ENCODE results near the gene PROSER2.

The PROSER2 gene

GRCh38 chr10:11841375-11841774 is 18.2 kb downstream of the PROSER2 start:
- H3K36me3 Mint-ChIP-seq (ENCODE audit: low read depth): no peaks in the 10 kb centered on the region
- peaks cover 5% of the 10 kb centered on the region for H3K4me1 Mint-ChIP-seq
- no peak for TF ChIP-seq CTCF (IDR thresholded peaks at IDR 0.05; ENCODE audit: unreplicated experiment in 3 of 3)
- no peak overlapping the region for H3K27ac Mint-ChIP-seq
- H3K27me3 Mint-ChIP-seq (ENCODE audit: low read depth): no peaks in the 10 kb centered on the region
- H3K9me3 Mint-ChIP-seq: no peaks in the 10 kb centered on the region
- no peak overlapping the region for H3K4me3 Mint-ChIP-seq

DNA sequence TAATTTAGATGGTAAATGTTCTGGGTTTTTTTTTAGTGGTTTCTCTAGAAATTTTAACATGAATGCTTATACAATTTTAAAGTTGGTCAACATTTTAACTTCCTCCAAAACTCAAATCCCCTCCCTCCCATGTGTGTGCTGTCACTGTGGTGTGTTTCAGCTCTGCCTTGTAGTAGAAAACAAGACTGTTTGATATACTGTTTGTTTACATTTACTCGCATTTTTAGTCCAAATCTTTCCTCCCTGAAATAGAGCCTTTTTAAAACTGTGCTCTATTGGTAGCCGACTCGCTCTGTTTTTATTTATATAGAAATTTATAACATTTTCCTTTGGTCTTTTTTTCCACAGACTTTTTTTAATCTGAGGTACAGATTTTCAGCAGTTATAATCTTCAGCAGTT is 19.3 kb downstream of the PROSER2 start:
- H3K9me3 Mint-ChIP-seq: no peaks in the 10 kb centered on the region
- H3K4me1 Mint-ChIP-seq: peaks cover 5% of the 10 kb centered on the region
- no peak overlapping the region for H3K27ac Mint-ChIP-seq
- H3K36me3 Mint-ChIP-seq (ENCODE audit: low read depth): no peaks in the 10 kb centered on the region
- no peak for TF ChIP-seq CTCF (IDR thresholded peaks at IDR 0.05; ENCODE audit: unreplicated experiment in 3 of 3)
- peaks cover 5% of the 10 kb centered on the region for H3K27me3 Mint-ChIP-seq (ENCODE audit: low read depth)
- H3K4me3 Mint-ChIP-seq: no peak overlapping the region

DNA sequence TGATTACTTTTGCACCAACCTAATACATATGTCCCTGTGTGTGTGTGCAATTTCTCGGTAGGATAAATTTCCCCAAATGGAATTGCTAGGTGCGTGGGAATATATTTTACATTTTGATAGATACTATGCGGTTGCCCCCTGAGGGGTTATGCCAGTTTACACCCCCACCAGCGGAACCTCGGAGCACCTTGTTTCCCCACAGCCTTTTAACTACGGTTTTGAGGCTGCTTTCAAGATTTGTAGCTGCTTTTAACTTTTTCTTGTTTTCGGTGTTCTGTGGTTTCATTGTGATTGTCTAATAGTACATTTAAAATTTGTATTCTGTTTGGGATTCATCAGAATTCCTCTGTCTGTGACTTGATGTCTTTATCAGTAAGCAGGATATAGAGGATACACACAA is 22.0 kb downstream of the PROSER2 start:
- no peak for TF ChIP-seq CTCF (IDR thresholded peaks at IDR 0.05; ENCODE audit: unreplicated experiment in 3 of 3)
- peaks cover 8% of the 10 kb centered on the region for H3K27me3 Mint-ChIP-seq (ENCODE audit: low read depth)
- no peak overlapping the region for H3K27ac Mint-ChIP-seq
- no peaks in the 10 kb centered on the region for H3K9me3 Mint-ChIP-seq
- no peaks in the 10 kb centered on the region for H3K36me3 Mint-ChIP-seq (ENCODE audit: low read depth)
- peaks cover 5% of the 10 kb centered on the region for H3K4me1 Mint-ChIP-seq
- H3K4me3 Mint-ChIP-seq: no peak overlapping the region

DNA sequence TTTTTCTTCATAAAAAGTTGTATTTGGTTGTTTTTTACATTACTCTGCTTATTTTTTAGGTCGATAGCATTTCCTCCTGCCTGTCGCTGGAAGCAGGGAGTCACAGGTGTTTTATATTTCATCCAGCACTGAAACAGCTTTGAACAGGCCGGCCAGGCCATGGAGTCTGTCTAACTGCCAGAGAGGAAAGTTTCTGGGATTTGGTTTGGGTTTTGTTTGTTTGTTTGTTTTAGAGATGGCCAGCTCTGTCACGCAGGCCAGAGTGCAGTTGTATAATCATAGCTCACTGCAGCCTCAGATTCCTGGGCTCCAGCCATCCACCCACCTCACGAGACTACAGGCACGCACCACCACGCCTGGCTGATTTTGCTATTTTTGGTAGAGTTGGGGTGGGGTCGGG is 23.4 kb downstream of the PROSER2 start:
- Mint-ChIP-seq H3K27me3 (ENCODE audit: low read depth) (peaks cover 10% of the 10 kb centered on the region), H3K27ac (peak overlapping the region in 1 of 3 experiments; percentile 52), H3K4me3 (no peak overlapping the region), H3K36me3 (ENCODE audit: low read depth) (no peaks in the 10 kb centered on the region), H3K9me3 (no peaks in the 10 kb centered on the region), H3K4me1 (peaks cover 5% of the 10 kb centered on the region)
- no peak for TF ChIP-seq CTCF (IDR thresholded peaks at IDR 0.05; ENCODE audit: unreplicated experiment in 3 of 3)

- Mint-ChIP-seq H3K27me3 (ENCODE audit: low read depth) (peaks cover 10% of the 10 kb centered on the region), H3K4me1 (peaks cover 3% of the 10 kb centered on the region), H3K36me3 (ENCODE audit: low read depth) (peaks cover 3% of the 10 kb centered on the region), H3K27ac (no peak overlapping the region), H3K9me3 (no peaks in the 10 kb centered on the region), H3K4me3 (no peak overlapping the region)
- TF ChIP-seq CTCF (IDR thresholded peaks at IDR 0.05; ENCODE audit: unreplicated experiment in 3 of 3): no peak
Measured at GRCh38 chr10:11849277-11849676, 26.1 kb downstream of the PROSER2 start.

- H3K4me1 Mint-ChIP-seq: no peaks in the 10 kb centered on the region
- peaks cover 10% of the 10 kb centered on the region for H3K27me3 Mint-ChIP-seq (ENCODE audit: low read depth)
- H3K27ac Mint-ChIP-seq: no peak overlapping the region
- H3K4me3 Mint-ChIP-seq: no peak overlapping the region
- no peaks in the 10 kb centered on the region for H3K9me3 Mint-ChIP-seq
- TF ChIP-seq CTCF (IDR thresholded peaks at IDR 0.05; ENCODE audit: unreplicated experiment in 3 of 3): no peak
- peaks cover 3% of the 10 kb centered on the region for H3K36me3 Mint-ChIP-seq (ENCODE audit: low read depth)
Measured at GRCh38 chr10:11849911-11850310, 26.8 kb downstream of the PROSER2 start.

All from nephron (organoid).